Inferior parietal cortex (tissue), 1 donor: ENCODE results near the gene MROH2A.

Experiments
- DNase-seq: peaks from one replicate; pipeline ENCODE4 v3.0.0-alpha.2; 2016; ENCODE audit errors: extremely low spot score

The MROH2A gene

DNA sequence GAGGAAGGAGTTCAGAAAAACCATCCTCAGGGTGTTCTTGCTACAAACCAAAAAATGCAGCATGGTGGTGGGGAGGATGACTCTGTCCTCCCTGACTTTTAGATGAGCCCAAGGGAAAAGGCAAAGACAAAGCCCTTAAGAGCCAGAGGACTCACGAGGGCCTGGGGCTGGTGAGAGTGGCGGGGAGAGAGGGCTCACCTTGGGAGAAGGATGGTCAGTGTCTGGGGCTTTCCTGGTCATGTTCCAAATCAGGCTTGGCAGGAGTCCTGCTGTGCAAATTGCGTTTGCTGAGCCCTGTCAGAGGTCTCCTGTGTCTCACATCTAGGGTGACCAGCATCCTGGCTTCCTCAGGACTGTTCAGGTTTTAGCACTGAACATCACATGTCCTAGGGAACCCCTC lies 13.4 kb upstream of the MROH2A start:
- no peak for DNase-seq

DNA sequence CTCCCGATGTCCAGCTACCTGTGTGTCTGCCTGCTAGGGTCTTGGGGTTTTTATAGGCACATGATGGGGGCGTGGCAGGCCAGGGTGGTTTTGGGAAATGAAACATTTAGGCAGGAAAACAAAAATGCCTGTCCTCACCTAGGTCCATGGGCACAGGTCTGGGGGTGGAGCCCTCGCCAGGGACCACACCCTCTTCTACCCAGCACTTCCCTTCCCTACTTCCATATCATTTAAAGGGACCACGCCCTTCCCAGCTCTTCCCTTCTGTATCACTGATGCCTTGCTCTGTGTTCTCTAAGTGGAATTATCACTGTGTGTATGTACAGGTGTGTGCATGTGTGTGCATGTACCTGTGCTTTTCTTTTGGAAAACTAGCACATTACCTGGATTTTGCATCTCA lies 11.7 kb upstream of the MROH2A start:
- DNase-seq: no peak

DNA sequence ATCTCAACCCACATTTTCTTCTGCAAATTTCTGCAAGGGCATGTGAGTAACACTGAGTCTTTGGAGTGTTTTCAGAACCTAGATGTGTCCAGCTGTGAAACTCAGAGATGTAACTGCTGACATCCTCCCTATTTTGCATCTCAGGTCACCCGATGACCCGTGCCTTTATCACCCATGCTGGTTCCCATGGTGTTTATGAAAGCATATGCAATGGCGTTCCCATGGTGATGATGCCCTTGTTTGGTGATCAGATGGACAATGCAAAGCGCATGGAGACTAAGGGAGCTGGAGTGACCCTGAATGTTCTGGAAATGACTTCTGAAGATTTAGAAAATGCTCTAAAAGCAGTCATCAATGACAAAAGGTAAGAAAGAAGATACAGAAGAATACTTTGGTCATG lies 10.1 kb upstream of the MROH2A start:
- DNase-seq: no peak

DNA sequence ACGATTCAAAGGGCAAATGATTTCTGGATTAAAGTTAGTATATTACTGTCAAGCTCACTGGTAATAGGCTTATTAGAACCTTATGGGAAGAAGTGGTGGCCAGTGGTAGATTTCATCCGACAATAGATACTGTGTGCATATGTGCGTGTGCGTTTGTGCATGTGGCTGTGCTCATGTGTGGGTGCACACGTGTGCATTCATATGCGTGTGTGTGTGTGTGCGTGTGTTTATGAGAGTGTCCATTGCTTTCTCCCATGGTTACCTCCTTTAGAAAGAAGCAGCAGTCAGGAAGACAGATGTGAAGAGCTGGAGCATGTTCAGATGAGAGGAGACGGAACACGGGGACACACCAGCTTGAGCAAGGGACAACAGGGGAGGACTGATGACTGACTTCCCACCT lies 8.9 kb upstream of the MROH2A start:
- no peak for DNase-seq

DNA sequence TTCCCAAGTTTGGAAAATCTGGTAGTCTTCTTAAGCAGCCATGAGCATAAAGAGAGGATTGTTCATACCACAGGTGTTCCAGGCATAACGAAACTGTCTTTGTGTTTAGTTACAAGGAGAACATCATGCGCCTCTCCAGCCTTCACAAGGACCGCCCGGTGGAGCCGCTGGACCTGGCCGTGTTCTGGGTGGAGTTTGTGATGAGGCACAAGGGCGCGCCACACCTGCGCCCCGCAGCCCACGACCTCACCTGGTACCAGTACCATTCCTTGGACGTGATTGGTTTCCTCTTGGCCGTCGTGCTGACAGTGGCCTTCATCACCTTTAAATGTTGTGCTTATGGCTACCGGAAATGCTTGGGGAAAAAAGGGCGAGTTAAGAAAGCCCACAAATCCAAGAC lies 6.0 kb upstream of the MROH2A start:
- DNase-seq: no peak

DNA sequence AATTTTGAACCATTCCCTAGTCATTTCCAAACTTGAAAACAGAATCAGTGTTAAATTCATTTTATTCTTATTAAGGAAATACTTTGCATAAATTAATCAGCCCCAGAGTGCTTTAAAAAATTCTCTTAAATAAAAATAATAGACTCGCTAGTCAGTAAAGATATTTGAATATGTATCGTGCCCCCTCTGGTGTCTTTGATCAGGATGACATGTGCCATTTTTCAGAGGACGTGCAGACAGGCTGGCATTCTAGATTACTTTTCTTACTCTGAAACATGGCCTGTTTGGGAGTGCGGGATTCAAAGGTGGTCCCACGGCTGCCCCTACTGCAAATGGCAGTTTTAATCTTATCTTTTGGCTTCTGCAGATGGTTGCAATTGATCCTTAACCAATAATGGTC lies 5.5 kb upstream of the MROH2A start:
- no peak for DNase-seq

DNA sequence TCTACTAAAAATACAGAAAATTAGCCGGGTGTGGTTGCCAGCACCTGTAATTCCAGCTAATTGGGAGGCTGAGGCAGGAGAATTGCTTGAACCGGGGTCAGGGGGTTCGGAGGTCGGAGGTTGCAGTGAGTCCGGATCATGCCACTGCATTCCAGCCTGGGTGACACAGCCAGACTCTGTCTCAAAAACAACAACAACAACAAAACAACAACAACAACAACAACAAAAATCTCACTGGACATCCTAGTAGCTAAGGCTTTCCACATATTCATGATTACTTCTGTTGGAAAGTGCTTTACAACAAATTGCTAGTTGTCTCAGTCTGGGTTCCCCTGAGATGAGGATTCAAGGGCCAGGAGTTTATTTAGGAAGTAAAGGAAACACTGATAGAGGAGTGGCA lies 4.3 kb upstream of the MROH2A start:
- no peak for DNase-seq

DNA sequence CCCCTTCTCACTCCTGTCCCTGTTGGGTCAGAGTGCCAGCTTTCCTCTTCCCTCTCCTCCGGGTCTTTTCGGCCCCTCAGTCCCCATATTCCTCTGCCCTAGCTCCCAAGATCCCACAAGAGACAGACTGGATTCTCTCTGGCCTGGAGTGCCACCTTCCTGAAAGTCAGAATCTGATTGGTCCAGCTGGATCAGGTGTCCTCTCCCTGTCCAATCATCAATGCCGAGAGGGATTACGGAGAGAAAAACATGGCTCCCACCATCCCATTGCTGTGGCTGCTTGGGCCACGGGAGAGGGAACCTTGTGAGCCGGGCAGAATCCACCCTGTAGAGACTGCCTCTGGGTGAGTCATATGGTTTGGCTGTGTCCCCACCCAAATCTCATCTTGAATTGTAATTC lies 2.7 kb upstream of the MROH2A start:
- no peak for DNase-seq

DNA sequence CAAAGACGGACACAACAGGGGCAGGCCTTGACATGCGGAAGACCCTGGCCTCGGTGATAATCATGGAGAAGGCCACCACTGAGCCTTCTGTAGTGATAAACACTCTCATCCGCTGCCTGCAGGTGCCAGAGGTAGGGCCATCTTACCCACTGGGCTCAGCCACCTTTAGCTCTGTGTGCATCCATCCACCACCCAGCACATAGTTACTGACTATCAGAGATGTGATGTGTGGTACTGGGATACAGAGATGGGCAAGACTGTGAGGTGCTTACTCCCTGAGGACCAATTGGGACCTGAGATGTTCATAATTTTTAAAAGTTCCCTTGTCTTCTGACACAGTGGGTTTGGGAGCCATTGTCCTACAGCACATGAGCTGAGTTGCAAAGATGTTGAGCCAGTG lies 1.6 kb downstream of the MROH2A start:
- no peak for DNase-seq

DNA sequence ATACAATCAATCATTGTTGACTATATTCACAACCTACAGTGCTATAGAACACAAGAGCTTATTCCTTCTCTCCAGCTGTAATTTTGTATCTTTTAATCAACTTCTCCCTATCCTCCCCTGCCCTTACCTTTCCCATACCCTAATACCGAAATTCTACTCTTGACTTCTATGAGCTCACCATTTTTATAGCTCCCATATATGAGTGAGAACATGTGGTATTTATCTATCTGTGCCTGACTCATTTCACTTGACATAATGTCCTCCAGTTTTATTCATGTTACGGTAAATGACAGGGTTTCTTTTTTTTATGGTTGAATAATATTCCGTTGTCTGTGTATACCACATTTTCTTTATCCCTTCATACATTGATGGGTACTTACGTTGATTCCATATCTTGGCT lies 2.6 kb downstream of the MROH2A start:
- DNase-seq: no peak

DNA sequence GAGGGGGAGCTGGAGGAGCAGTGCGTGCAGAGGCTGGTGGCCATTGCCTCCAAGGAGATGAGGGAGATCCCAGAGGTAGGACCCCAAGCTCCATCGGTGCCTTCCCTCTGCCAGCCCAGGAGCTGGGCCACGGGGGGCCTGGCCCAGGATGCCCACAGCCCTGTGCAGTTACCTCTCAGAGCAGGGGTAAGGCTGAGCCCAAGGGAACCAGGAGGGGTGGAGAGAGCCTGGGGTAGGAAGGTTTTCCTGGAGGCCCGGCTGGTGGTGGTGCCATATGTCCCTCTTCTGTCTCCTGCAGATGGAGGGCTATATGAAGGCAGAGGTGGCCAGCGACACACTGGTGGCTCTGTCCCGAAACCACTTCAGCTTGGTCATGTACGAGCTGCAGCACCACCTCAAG lies 11.4 kb downstream of the MROH2A start:
- DNase-seq: no peak

DNA sequence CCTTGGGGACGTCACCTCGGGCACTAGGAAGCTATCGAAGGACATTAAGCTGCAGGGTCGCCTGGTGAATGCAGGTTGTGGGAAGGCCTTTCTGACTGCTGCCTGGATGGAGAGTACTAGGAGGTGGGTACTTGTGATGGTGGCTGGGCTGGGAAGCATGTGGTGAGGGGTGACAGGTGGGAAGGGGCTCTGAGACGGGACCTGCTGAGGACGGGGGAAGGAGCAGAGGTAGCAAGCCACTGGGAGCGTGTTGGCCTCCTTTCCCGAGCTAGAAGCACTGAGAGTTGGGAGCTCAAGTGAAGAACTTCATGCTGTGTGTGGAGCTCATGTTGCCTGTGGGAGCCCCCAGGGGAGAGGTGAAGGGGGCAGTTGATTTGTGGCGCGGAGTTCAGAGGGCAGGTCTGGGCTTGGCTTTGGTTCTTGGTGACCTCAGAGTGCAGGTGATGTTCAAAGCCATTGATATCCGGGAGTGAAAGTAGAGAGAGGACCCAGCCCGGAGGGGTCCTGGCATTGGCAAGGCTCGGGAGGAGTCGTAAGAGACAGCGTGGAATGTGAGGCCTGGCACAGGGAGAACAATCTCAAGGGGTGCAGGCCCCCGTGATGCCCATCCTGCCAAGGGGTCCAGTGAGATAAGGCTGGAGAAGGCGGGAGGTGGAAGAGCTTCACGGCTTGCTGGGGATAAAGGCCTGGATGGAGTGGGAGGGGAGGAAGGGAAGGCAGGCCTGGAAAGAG lies 13.2 kb downstream of the MROH2A start:
- no peak for DNase-seq

DNA sequence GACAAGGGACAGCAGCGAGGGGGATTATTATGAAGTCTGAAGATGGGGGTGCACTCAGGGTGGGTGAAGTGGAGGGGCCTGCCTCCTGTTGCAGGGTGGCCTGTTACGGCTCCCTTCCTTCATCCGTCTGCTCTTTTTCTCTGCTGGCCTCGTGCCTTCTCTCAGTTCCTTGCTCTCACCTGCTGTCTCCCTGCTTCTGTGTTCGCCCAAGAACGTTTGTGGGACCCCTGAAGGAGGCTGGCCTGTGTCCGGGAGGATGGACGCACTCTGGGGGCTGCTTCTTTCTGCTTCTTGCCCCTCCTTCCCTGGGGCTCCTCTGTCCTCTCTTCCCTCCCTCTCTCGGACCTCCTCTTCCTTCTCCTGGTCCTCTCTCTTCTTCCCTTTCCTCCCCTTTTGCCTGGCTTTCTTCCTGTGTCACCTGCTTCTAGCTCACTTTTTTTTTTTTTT lies 13.8 kb downstream of the MROH2A start:
- no peak for DNase-seq

DNA sequence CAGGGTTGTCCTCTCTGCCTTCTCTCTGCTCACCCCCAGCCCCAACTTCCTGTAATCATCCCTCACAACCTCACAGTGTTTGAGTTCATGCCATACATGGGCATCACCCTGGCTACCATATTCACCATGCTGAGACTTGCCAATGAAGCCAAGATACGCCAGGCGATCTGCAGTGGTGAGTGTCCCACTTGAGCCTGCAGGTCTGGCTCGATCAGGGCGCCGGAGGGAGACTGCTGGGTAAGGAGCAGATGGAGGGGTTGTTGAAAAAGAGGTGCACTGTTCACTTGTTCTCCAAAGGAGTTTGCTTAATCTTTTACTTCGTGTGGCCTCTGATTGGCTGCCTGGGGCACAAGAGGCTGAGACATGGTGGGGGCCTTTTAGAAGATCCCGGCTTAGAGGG lies 14.6 kb downstream of the MROH2A start:
- no peak for DNase-seq

DNA sequence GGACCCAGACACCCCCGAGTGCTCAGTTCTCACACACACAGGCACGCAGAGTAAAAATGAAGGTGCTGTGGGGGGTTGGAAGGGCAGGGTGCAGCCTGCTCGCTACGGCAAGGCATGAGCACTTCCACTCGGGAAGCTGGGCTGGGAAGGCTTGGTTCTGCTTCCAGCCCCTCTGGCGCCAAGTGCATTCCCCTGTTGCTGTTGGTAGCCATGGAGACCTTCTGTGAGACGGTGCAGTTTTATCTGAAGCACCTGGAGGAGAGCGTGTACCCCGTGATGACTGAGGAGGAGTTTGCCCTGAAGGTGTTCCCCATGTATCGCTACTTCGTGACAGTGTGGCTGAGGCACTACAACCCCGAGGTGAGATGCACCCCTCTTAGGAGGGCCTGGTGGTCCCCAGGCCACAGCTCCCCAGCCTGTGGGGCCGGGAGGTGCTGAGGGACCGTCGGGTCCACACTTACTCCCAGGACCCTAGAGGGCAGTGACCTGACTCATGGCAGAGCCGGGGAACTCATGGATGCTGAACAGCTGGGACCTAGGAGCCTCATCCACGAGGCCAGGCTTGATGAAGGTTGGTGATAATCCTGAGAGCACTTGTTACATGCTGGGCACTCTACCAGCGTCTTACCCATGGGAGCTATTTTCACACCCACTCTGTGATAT lies 15.5 kb downstream of the MROH2A start:
- DNase-seq: no peak

DNA sequence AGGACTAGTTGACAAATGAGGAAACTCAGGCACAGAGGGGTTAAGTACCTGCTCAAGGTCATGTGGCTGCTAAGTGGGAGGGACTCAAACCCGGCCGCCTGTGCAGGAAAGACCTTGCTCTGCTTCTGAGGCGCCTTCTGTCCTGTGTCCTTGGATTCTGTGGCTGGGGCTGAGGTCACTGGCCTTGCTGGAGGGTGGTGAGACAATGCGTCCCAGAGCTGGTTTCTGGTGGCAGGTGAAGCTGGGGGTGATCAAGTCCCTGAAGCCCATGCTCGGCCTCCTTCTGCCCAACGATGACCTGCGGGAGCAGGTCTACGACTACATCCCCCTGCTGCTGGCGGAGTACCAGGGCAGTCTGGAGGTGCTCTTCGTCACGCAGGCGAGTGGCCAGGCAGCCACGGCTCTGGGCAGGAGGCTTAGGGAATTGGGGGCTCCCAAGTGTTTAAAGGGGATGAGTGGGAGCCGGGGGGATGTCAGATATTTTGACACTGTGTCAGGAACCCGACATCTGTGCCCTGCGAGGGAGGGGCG lies 16.1 kb downstream of the MROH2A start:
- DNase-seq: no peak

DNA sequence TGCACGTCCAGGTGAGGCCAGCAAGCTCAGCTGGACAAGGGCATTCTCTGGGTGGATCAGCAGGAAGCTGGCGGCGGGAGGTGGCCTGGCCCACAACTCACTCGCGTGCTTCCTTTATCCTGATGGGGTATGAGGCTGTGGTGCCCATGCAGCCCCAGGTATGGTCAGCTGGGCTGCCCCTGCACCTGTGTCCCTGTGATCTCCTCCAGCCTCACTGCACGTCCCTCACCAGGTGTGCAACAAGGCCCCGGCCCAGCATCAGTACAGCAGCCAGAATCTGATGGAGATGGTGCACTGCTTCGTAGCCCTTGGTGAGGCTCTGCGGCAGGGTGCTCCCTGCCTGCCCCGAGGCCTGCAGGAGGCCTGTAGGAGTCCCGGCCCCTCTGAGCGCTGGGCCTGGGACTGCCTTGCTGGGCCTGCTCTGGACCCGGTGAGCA lies 17.6 kb downstream of the MROH2A start:
- no peak for DNase-seq

DNA sequence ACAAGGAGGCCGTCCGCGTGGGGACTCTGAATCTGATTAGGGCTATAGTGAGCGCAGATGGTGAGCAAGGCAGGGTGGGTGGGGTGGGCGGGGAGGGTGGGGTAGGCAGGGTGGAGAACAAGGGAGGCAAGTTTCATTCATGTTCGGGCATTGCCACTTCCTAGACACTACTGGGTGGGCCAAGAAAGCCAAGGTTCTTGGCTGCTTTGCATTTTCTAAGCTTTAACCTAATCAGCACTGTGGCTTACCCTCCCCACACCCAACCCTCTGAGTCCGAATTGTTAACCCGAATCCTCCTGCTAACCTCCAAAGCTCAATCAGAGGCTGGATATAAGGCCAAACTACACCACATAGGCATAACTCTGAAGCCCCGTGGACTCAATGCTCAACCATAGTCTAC lies 18.1 kb downstream of the MROH2A start:
- no peak for DNase-seq

DNA sequence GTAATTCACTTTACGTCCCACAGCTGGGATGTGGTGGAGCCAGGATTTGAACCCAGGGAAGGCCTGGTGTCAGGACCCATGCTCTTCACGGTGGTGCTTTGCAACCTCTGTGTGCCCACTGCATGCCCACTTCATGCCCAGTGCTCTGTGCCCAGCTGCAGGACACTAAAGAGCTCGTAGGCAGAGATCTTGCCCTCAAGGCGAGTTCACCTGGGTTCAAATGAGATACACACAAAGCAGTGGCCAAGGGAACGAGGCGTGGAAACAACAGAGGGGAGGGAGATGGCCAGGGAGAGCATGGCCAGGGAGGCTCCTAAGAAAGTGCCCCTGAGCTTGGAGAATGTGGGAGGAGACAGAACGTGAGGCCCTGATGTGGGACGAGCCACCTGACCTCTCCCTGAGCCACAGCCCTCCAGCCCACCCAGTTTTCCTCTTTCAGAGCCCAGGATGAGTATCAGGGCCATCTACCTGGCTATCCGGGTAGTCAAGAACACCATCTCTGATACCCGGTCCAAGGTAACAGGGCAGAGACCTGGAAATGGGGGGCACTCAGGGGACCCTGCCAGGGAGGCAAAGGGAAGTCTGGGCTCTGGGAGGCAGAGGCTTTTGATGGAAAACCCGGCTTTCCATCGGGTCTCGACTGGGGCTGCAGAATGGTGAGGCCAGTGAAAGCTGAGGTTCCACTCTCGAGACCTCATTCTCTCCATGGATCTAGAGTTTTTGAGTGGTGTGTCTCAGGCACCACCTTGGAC lies 20.4 kb downstream of the MROH2A start:
- DNase-seq: no peak

DNA sequence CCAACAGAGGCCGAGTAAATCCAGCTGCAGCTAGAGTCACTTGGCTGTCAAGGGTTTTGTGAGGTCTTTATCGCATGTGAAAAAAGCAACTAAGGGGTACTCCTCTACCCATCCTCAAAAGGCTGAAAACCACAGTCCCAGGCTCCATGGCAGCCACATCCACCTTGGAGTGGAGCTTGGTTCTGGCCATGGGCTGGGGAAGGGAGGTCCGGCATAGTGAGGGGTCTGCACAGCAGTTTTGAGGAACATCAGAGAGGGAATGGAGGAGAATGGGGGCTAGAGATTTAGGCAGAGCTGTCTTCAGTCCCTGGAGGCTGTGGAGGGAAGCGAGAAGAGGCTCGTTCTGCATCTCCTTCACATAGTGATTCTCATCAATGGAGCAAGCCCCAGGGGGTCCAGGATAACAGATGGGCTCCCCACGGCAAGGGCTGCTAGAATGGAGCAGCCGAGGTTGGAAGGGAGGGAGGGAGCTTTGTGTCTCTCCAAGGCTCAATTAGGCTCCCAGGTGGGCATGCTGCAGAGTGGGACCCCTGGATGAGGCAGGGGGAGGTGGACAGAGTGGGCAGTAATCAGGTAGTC lies 21.0 kb downstream of the MROH2A start:
- no peak for DNase-seq

DNA sequence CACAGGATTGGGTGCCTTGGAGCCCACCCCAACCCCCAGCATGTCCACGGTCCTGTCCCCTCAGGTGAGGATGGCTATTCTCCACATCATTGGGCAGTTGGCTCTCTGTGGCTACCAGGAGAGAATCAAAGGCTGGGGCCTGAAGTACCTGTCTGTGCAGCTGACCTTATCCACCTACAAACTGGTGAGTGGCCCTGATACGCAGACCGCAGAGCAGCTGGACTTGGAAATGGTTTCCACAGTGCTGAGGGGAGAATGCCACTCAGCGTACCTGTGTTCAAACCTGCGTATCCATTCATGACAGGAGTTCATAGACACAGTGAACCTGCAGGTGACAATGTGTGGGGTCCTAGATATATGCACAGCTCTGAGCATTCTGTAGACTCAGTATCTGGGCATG lies 21.6 kb downstream of the MROH2A start:
- no peak for DNase-seq

DNA sequence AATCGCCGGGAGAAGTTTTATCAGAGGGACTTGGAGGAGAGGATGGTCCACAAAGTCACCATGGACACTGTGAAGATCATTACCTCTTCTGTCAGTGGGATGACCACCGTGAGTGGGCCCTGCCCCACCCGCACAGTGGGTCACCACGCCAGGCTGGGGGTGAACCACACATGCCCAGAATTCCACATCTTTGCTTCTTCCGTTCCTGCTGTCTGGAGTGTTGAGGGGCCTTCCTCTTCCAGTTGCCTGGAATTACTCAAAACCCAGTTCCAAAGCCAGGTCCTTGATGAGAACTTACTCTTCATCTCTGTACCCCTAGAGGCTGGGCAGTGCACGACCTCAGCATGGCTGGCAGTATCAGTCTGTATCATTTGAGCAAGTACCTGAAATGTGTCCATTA lies 22.1 kb downstream of the MROH2A start:
- DNase-seq: no peak
